AG04449 (cell line): ENCODE data around the gene EXOC4.

Experiments used
- CTCF ChIA-PET: fragments of 350-600 bp; formaldehyde crosslinking; extraction: SDS; loops from one replicate; lab custom pipeline; 2021; ENCODE audit warnings: antibody characterized with exemption; lab: Yijun Ruan, JAX
- POLR2A ChIA-PET: fragments of 400-600, 350-600 bp; formaldehyde crosslinking; extraction: SDS; loops from one replicate; lab custom pipeline; 2020; ENCODE audit warnings: antibody characterized with exemption, inconsistent platforms; lab: Yijun Ruan, JAX
- DNase-seq: peaks from one replicate; pipeline ENCODE4 v3.0.0-alpha.2; 2010; ENCODE audit warnings: low read depth, low spot score
- H3K4me3 ChIP-seq: 2 replicates; pipeline ENCODE4 v1.5.1; 2011; ENCODE audit warnings: low read depth, mild to moderate bottlenecking, control low read depth, low read length
- TF ChIP-seq, protein P1 (sequence below): IDR thresholded peaks from one replicate; pipeline ENCODE4 v1.5.1; 2011; ENCODE audit warnings: mild to moderate bottlenecking, moderate library complexity, low read length, control low read depth, inconsistent platforms; ENCODE audit not compliant: insufficient read depth; ENCODE audit errors: missing control alignments

The EXOC4 gene

DNA sequence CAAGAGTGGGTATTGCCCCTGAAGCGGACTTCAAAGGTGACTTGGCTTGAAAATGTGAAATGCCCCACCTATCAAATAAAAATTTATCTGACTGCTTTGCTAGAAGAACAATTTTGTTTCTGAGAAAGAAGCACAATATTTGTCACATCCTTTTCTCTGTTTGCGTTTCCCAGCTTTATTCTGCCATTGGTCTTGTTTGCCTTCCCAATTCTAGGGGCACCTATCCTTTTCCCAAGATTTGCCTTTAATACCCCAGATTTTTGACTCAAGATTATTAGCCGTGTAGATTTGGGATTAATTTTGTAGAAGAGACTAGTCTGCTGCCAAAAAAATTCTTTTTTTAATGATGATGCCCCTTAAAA, 764.0 kb downstream of the EXOC4 start:
- POLR2A ChIA-PET, result no interaction called here
- no peak overlapping the region for H3K4me3 ChIP-seq
- CTCF ChIA-PET, result interaction anchor here (1.0 to 1.5 kb wide), 7 partner anchors 9 to 1307 kb away, joined by 3 to 4 read pairs (median 3); no protein-coding TSS in a partner anchor
- DNase-seq, result no peak
- TF ChIP-seq, protein P1, sequence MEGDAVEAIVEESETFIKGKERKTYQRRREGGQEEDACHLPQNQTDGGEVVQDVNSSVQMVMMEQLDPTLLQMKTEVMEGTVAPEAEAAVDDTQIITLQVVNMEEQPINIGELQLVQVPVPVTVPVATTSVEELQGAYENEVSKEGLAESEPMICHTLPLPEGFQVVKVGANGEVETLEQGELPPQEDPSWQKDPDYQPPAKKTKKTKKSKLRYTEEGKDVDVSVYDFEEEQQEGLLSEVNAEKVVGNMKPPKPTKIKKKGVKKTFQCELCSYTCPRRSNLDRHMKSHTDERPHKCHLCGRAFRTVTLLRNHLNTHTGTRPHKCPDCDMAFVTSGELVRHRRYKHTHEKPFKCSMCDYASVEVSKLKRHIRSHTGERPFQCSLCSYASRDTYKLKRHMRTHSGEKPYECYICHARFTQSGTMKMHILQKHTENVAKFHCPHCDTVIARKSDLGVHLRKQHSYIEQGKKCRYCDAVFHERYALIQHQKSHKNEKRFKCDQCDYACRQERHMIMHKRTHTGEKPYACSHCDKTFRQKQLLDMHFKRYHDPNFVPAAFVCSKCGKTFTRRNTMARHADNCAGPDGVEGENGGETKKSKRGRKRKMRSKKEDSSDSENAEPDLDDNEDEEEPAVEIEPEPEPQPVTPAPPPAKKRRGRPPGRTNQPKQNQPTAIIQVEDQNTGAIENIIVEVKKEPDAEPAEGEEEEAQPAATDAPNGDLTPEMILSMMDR, result no peak

- no peak overlapping the region for H3K4me3 ChIP-seq
- ChIA-PET POLR2A (no interaction called here), CTCF (no interaction called here)
- no peak for DNase-seq
- TF ChIP-seq, protein P1, result no peak
Measured at GRCh38 chr7:134018306-134018705, 765.4 kb downstream of the EXOC4 start.

GRCh38 chr7:134019251-134019650, 766.4 kb downstream of the EXOC4 start:
- TF ChIP-seq, protein P1, result no peak
- ChIA-PET POLR2A (no interaction called here), CTCF (interaction anchor here (1.1 to 1.2 kb wide), 2 partner anchors 13 to 277 kb away, joined by 3 read pairs; no protein-coding TSS in a partner anchor)
- no peak for DNase-seq
- H3K4me3 ChIP-seq, result no peak overlapping the region

DNA sequence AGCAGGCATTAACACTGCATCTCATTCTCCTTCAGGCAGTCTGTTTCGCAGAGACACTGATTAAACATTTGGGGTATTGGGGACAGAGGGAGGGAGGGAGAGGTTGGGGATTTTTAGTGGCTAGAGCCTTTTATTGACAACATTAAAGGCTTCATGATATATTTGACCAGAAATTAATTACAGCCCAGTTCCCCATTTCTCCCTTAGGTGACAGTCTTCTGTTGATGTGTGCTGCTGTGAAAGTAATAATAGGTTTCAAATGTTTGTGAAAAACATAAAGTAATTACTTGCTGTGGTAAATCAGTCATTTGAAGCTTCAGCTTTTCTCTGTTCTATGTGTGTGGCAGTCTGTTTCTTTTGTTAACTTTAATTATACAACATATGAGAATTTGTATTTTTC, 769.0 kb downstream of the EXOC4 start:
- TF ChIP-seq, protein P1, result no peak
- CTCF ChIA-PET, result interaction anchor here (1.1 kb wide), 1 partner anchor 7 kb away, joined by 3 read pairs; no protein-coding TSS in a partner anchor
- H3K4me3 ChIP-seq, result no peak overlapping the region
- no peak for DNase-seq
- POLR2A ChIA-PET, result no interaction called here

DNA sequence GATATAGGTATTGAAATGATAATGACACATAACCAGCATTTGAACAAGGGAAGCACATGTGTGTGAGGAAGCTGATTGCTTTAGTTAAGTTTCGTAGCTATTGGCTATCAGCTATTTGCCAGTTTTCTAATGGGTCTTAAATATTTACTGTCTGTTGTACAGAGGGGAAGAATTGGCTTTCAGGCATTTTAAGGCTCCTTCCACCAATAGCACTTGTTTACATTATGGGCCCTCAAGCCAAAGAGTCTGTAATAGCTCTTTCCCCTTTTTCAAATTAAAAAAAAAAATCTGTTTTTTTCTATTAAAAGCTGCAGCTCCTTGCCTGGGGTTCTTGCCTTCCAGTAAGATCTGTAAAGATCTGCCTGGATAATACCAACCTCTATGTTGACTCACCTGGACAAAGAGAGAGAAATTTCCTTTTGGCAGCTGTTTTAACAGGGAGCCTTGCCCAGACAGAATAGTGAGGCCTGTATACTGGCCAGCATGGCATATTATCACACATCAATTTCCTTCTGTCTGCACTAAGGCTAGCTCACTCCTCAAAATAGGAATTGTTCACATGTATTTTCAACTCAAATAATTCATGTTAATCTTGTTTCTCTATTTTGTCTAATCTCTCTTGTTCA, 769.5 kb downstream of the EXOC4 start:
- no peak overlapping the region for H3K4me3 ChIP-seq
- TF ChIP-seq, protein P1, result no peak
- no peak for DNase-seq
- CTCF ChIA-PET, result interaction anchor here (1.1 kb wide), 1 partner anchor 8 kb away, joined by 3 read pairs; no protein-coding TSS in a partner anchor
- POLR2A ChIA-PET, result no interaction called here

- no peak for DNase-seq
- CTCF ChIA-PET, result interaction anchor here (0.9 to 1.2 kb wide), 2 partner anchors 9 to 16 kb away, joined by 3 to 4 read pairs; no protein-coding TSS in a partner anchor
Measured at GRCh38 chr7:134024739-134025138, 771.9 kb downstream of the EXOC4 start.

More at GRCh38 chr7:134024739-134025138, 771.9 kb downstream of the EXOC4 start:
- TF ChIP-seq, protein P1, result no peak
- POLR2A ChIA-PET, result no interaction called here
- no peak overlapping the region for H3K4me3 ChIP-seq
